Dermis microvascular lymphatic vessel endothelial cell (primary cell): Measurements from ENCODE around the gene REV1. TPM values are rescaled to one million over a fixed set of nuclear protein-coding genes. Genes with fewer than 3 reads are reported as not detected.
"Not testable (repeated sequence)": the region's sequence is repeated elsewhere in the genome, so short reads cannot be mapped to it uniquely, and the experiment has no call there.

ENCODE experiments used
- DNase-seq, 2 donors: peaks; one replicate each; pipeline versions ENCODE4 v3.0.0 to v3.0.0-alpha.2; 2010; ENCODE audit warnings: low read depth in 2 of 2
- total RNA-seq: library from RNA; depleted of rRNA; stranded (reverse); fragments of >200 nt; gene quantifications from 2 replicates; pipeline ENCODE4 v1.2.1, GENCODE V29; 2014

The REV1 gene
- total RNA-seq, 1 donor from 2014 or later = 25.0 TPM

GRCh38 chr2:99487906-99488305, 1.9 kb downstream of the REV1 start:
- DNase-seq = peak in 1 of 2 donors; percentile 22

- DNase-seq = no peak
Observed at GRCh38 chr2:99485824-99486223, 4.0 kb downstream of the REV1 start.

- DNase-seq = no peak
Observed at GRCh38 chr2:99485411-99485810, 4.4 kb downstream of the REV1 start.

GRCh38 chr2:99484205-99484604, 5.6 kb downstream of the REV1 start:
- DNase-seq = no peak

- DNase-seq = peak in 1 of 2 donors; percentile 19
Observed at GRCh38 chr2:99481941-99482340, 7.9 kb downstream of the REV1 start.

GRCh38 chr2:99481527-99481926, 8.3 kb downstream of the REV1 start:
- DNase-seq = no peak

- DNase-seq = peak in 1 of 2 donors; percentile 38
Observed at GRCh38 chr2:99480390-99480789, 9.4 kb downstream of the REV1 start.

GRCh38 chr2:99478632-99479031, 11.2 kb downstream of the REV1 start:
- DNase-seq = no peak

- no peak for DNase-seq
Observed at GRCh38 chr2:99477054-99477453, 12.8 kb downstream of the REV1 start.

GRCh38 chr2:99476629-99477028, 13.2 kb downstream of the REV1 start:
- DNase-seq = no peak

GRCh38 chr2:99475095-99475494, 14.7 kb downstream of the REV1 start:
- DNase-seq = peak in 1 of 2 donors; percentile 67

GRCh38 chr2:99473518-99474083, 16.2 kb downstream of the REV1 start:
- DNase-seq = no peak

GRCh38 chr2:99472600-99472960, 17.2 kb downstream of the REV1 start:
- no peak for DNase-seq

GRCh38 chr2:99471654-99472599, 17.9 kb downstream of the REV1 start:
- no peak for DNase-seq

GRCh38 chr2:99470957-99471356, 18.9 kb downstream of the REV1 start:
- DNase-seq = no peak

- DNase-seq = not testable (repeated sequence)
Observed at GRCh38 chr2:99470459-99470858, 19.4 kb downstream of the REV1 start.

- no peak for DNase-seq
Observed at GRCh38 chr2:99469394-99469793, 20.4 kb downstream of the REV1 start.

- DNase-seq = no peak
Observed at GRCh38 chr2:99468155-99468554, 21.7 kb downstream of the REV1 start.

GRCh38 chr2:99467390-99467789, 22.4 kb downstream of the REV1 start:
- DNase-seq = no peak

GRCh38 chr2:99461828-99462483, 27.9 kb downstream of the REV1 start:
- DNase-seq = no peak

- no peak for DNase-seq
Observed at GRCh38 chr2:99458529-99458928, 31.3 kb downstream of the REV1 start.

- no peak for DNase-seq
Observed at GRCh38 chr2:99451686-99452085, 38.1 kb downstream of the REV1 start.
